Measurements from ENCODE around the gene VWA7.
"Not testable (repeated sequence)": the region's sequence is repeated elsewhere in the genome, so short reads cannot be mapped to it uniquely, and the experiment has no call there.

VWA7 gene

GRCh38 chr6:31817929-31818511 lies 40.9 kb upstream of the VWA7 start:
- H3K4me1 ChIP-seq (ENCODE audit: control insufficient read depth, insufficient read depth, low read length); H3K9me3 ChIP-seq (ENCODE audit: control insufficient read depth, insufficient read depth, low read depth, low read length): not testable (repeated sequence)
- peak overlapping the region; percentile 33 for H3K4me3 ChIP-seq (ENCODE audit: low read depth, low read length)
- CTCF ChIA-PET: interaction anchor here (0.5 to 1.2 kb wide), 2 partner anchors 11 to 28 kb away, joined by 3 read pairs; partner anchors contain the start of gene LSM2
- H3K27ac ChIP-seq (ENCODE audit: extremely low read depth, low read depth, low read length): peak overlapping the region; percentile 1; the same call in 1 of the 2 replicates
- TF ChIP-seq ZNF600 (tag by site-specific recombination; IDR thresholded peaks at IDR 0.05) (0 out of 2 replicates have a peak, but pooled peaks have one; percentile 28), EGR2 (tag by site-specific recombination; IDR thresholded peaks at IDR 0.05; ENCODE audit: low read depth) (peak; percentile 22; the same call in 1 of the 2 replicates), ZNF121 (tag by site-specific recombination; IDR thresholded peaks at IDR 0.05) (peak; percentile 78), ZFHX2 (tag by site-specific recombination; conservative IDR thresholded peaks at IDR 0.05) (peak; percentile 43; the same call in 1 of the 2 replicates), PRDM10 (tag by site-specific recombination; IDR thresholded peaks at IDR 0.05) (peak; percentile 60; the same call in 1 of the 2 replicates), SP7 (tag by site-specific recombination; IDR thresholded peaks at IDR 0.05) (0 out of 2 replicates have a peak, but pooled peaks have one; percentile 6)
- POLR2A ChIA-PET: interaction anchor here (0.7 to 2.4 kb wide), 3 partner anchors 9 to 12 kb away, joined by 7 to 20 read pairs (median 7); partner anchors contain the start of genes HSPA1B and LSM2
- H3K36me3 ChIP-seq (ENCODE audit: control insufficient read depth in 2 of 2, insufficient read depth in 1 of 2, low read length in 2 of 2): peaks cover 0 to 25% of the 10 kb centered on the region in 2 experiments; a peak in 1 of 3 replicates

- ChIA-PET POLR2A (interaction anchor here (0.7 to 2.4 kb wide), 3 partner anchors 10 to 12 kb away, joined by 7 to 20 read pairs (median 7); partner anchors contain the start of genes HSPA1B and LSM2), CTCF (interaction anchor here (0.5 kb wide), 1 partner anchor 28 kb away, joined by 3 read pairs; no protein-coding TSS in a partner anchor)
- peaks cover 0 to 25% of the 10 kb centered on the region in 2 experiments; a peak in 1 of 3 replicates for H3K36me3 ChIP-seq (ENCODE audit: control insufficient read depth in 2 of 2, insufficient read depth in 1 of 2, low read length in 2 of 2)
- peak overlapping the region; percentile 33 for H3K4me3 ChIP-seq (ENCODE audit: low read depth, low read length)
- H3K9me3 ChIP-seq (ENCODE audit: control insufficient read depth, insufficient read depth, low read depth, low read length); H3K4me1 ChIP-seq (ENCODE audit: control insufficient read depth, insufficient read depth, low read length): not testable (repeated sequence)
- H3K27ac ChIP-seq (ENCODE audit: extremely low read depth, low read depth, low read length): peak overlapping the region; percentile 54; the same call in 1 of the 2 replicates
Measured at GRCh38 chr6:31817133-31817928, 40.2 kb upstream of the VWA7 start.

- Histone ChIP-seq H3K27ac (ENCODE audit: extremely low read depth, low read depth, low read length) (peak within 1 kb of the TSS; percentile 80), H3K36me3 (ENCODE audit: control insufficient read depth in 2 of 2, insufficient read depth in 1 of 2, low read length in 2 of 2) (peaks cover 0 to 31% of the 10 kb centered on the region in 2 experiments; a peak in 1 of 3 replicates), H3K4me1 (ENCODE audit: control insufficient read depth, insufficient read depth, low read length) (peaks cover 4% of the 10 kb centered on the region; the same call in 1 of the 2 replicates), H3K9me3 (ENCODE audit: control insufficient read depth, insufficient read depth, low read depth, low read length) (no peaks in the 10 kb centered on the region), H3K4me3 (ENCODE audit: low read depth, low read length) (peak within 1 kb of the TSS; percentile 46)
- POLR2A ChIA-PET: interaction anchor here (0.5 to 5.6 kb wide), 41 partner anchors 8 to 1156 kb away, joined by 3 to 206 read pairs (median 4); partner anchors contain the start of genes ABHD16A, C6orf47, CLIC1 and DDAH2
- no peak for TF ChIP-seq ZXDB (tag by site-specific recombination; IDR thresholded peaks at IDR 0.05)
- TF ChIP-seq ZNF449 (tag by site-specific recombination; IDR thresholded peaks at IDR 0.05): no peak
- TF ChIP-seq ZNF768 (tag by site-specific recombination; IDR thresholded peaks at IDR 0.05): no peak
- TF ChIP-seq MZF1 (tag by site-specific recombination; IDR thresholded peaks at IDR 0.05; ENCODE audit: borderline replicate concordance): no peak
- TF ChIP-seq PBX3 (CRISPR knock-in tag; IDR thresholded peaks at IDR 0.05): 0 out of 2 replicates have a peak, but pooled peaks have one; percentile 46
- CTCF ChIA-PET: interaction anchor here (0.7 to 1.1 kb wide), 5 partner anchors 11 to 79 kb away, joined by 3 read pairs; partner anchors contain the start of gene CLIC1
Measured at GRCh38 chr6:31815025-31815838, 38.1 kb upstream of the VWA7 start, which contains the start of the genes HSPA1A and HSPA1L. Gene HSPA1A (plus strand): TSS chr6:31815543. CDS start chr6:31815757, 214 bp downstream. Gene HSPA1L (minus strand): TSS chr6:31815283. CDS start chr6:31811972, 3,311 bp downstream.
